GM18517 (cell line): ENCODE measurements around the gene LAMB3.

Experiments used
- ATAC-seq: cut with Tn5 transposase; IDR thresholded peaks from one replicate; pipeline ENCODE4 v1.9.1; 2021; ENCODE audit warnings: mild to moderate bottlenecking, moderate library complexity; ENCODE audit not compliant: unreplicated experiment

Gene LAMB3

GRCh38 chr1:209618756-209619420, 33.3 kb downstream of the LAMB3 start:
- ATAC-seq: no peak

GRCh38 chr1:209618291-209618690, 33.9 kb downstream of the LAMB3 start:
- ATAC-seq: no peak

GRCh38 chr1:209617755-209618154, 34.5 kb downstream of the LAMB3 start:
- ATAC-seq: no peak

GRCh38 chr1:209617047-209617673, 35.1 kb downstream of the LAMB3 start:
- no peak for ATAC-seq

GRCh38 chr1:209616366-209617046, 35.7 kb downstream of the LAMB3 start:
- ATAC-seq: no peak

- no peak for ATAC-seq
Measured at GRCh38 chr1:209614906-209615305, 37.3 kb downstream of the LAMB3 start.

GRCh38 chr1:209614151-209614420, 38.1 kb downstream of the LAMB3 start:
- ATAC-seq: no peak

GRCh38 chr1:209613400-209614150, 38.6 kb downstream of the LAMB3 start:
- no peak for ATAC-seq

GRCh38 chr1:209612646-209613399, 39.4 kb downstream of the LAMB3 start:
- ATAC-seq: no peak

GRCh38 chr1:209611771-209612570, 40.3 kb downstream of the LAMB3 start:
- ATAC-seq: no peak

GRCh38 chr1:209610631-209610905, 41.7 kb downstream of the LAMB3 start:
- no peak for ATAC-seq

- no peak for ATAC-seq
Measured at GRCh38 chr1:209609791-209610630, 42.2 kb downstream of the LAMB3 start.

- no peak for ATAC-seq
Measured at GRCh38 chr1:209609041-209609790, 43.0 kb downstream of the LAMB3 start.

GRCh38 chr1:209607795-209608178, 44.4 kb downstream of the LAMB3 start:
- ATAC-seq: peak; percentile 6

- ATAC-seq: peak; percentile 66
Measured at GRCh38 chr1:209607102-209607794, 45.0 kb downstream of the LAMB3 start.

- no peak for ATAC-seq
Measured at GRCh38 chr1:209603877-209604276, 48.3 kb downstream of the LAMB3 start.

GRCh38 chr1:209601809-209602657, 50.2 kb downstream of the LAMB3 start:
- no peak for ATAC-seq
